H9 (cell line): ENCODE data around the gene GIMAP7. TPM values are rescaled to one million over a fixed set of nuclear protein-coding genes. Genes with fewer than 3 reads are reported as not detected.

Experiments
- DNase-seq: peaks from one replicate; pipeline ENCODE4 v3.0.0-alpha.2; 2017
- H2AFZ ChIP-seq: one replicate; pipeline ENCODE4 v1.6.1; 2013; ENCODE audit warnings: mild to moderate bottlenecking, low read length, control low read depth, moderate library complexity
- H2AK5ac ChIP-seq: 2 replicates; pipeline ENCODE4 v1.6.1; 2013; ENCODE audit warnings: low read length, control low read depth, mixed read lengths; ENCODE audit not compliant: insufficient read length
- H2BK120ac ChIP-seq: one replicate; pipeline ENCODE4 v1.6.1; 2013; ENCODE audit warnings: low read depth, mild to moderate bottlenecking, low read length, control low read depth, inconsistent platforms; ENCODE audit not compliant: poor library complexity, severe bottlenecking
- H2BK12ac ChIP-seq: 2 replicates; pipeline ENCODE4 v1.6.1; 2013; ENCODE audit warnings: low read length, control low read depth, mixed read lengths, low read depth; ENCODE audit not compliant: insufficient read length
- H2BK15ac ChIP-seq: 2 replicates; pipeline ENCODE4 v1.6.1; 2013; ENCODE audit warnings: low read depth, low read length, control low read depth
- H2BK20ac ChIP-seq: one replicate; pipeline ENCODE4 v1.6.1; 2013; ENCODE audit warnings: low read depth, mild to moderate bottlenecking, low read length, control low read depth, inconsistent platforms; ENCODE audit not compliant: poor library complexity, severe bottlenecking
- H2BK5ac ChIP-seq: 2 replicates; pipeline ENCODE4 v1.6.1; 2013; ENCODE audit warnings: low read length, control low read depth, mixed read lengths; ENCODE audit not compliant: insufficient read length
- H3K14ac ChIP-seq: 2 replicates; pipeline ENCODE4 v1.6.1; 2013; ENCODE audit warnings: low read length, control low read depth; ENCODE audit not compliant: insufficient read depth
- H3K18ac ChIP-seq: 2 replicates; pipeline ENCODE4 v1.6.1; 2013; ENCODE audit warnings: low read depth, mild to moderate bottlenecking, mixed read lengths, low read length, control low read depth; ENCODE audit not compliant: insufficient read length
- H3K23ac ChIP-seq: 2 replicates; pipeline ENCODE4 v1.6.1; 2013; ENCODE audit warnings: low read length, control low read depth, mixed read lengths, low read depth; ENCODE audit not compliant: insufficient read length
- H3K23me2 ChIP-seq: 2 replicates; pipeline ENCODE4 v1.6.1; 2013; ENCODE audit warnings: low read depth, mild to moderate bottlenecking, mixed read lengths, low read length, control low read depth; ENCODE audit not compliant: insufficient read length, poor library complexity, severe bottlenecking
- H3K27ac ChIP-seq: 2 replicates; pipeline ENCODE4 v1.5.1; 2013; ENCODE audit warnings: low read length, control low read depth, mixed read lengths, low read depth; ENCODE audit not compliant: insufficient read length
- H3K27me3 ChIP-seq: 2 replicates; pipeline ENCODE4 v1.6.1; 2013; ENCODE audit warnings: low read length, control low read depth, inconsistent platforms; ENCODE audit not compliant: insufficient read depth
- H3K4ac ChIP-seq: 2 replicates; pipeline ENCODE4 v1.6.1; 2013; ENCODE audit warnings: low read depth, mild to moderate bottlenecking, control low read depth, inconsistent platforms, low read length, moderate library complexity
- H3K4me1 ChIP-seq: 2 replicates; pipeline ENCODE4 v1.6.1; 2013; ENCODE audit warnings: low read length, control low read depth, inconsistent platforms; ENCODE audit not compliant: insufficient read depth
- H3K4me2 ChIP-seq: 2 replicates; pipeline ENCODE4 v1.6.1; 2013; ENCODE audit warnings: low read length, control low read depth, mixed read lengths; ENCODE audit not compliant: insufficient read length, insufficient read depth
- H3K56ac ChIP-seq: 2 replicates; pipeline ENCODE4 v1.6.1; 2013; ENCODE audit warnings: low read depth, mild to moderate bottlenecking, mixed read lengths, low read length, control low read depth; ENCODE audit not compliant: insufficient read length
- H3K79me1 ChIP-seq: 2 replicates; pipeline ENCODE4 v1.6.1; 2013; ENCODE audit warnings: low read depth, mild to moderate bottlenecking, moderate library complexity, low read length, control low read depth, inconsistent platforms; ENCODE audit not compliant: insufficient read depth, poor library complexity, severe bottlenecking
- H3K79me2 ChIP-seq: 2 replicates; pipeline ENCODE4 v1.6.1; 2013; ENCODE audit warnings: low read length, control low read depth, inconsistent platforms; ENCODE audit not compliant: insufficient read depth
- H3K9ac ChIP-seq: 2 replicates; pipeline ENCODE4 v1.6.1; 2013; ENCODE audit warnings: low read length, control low read depth, mixed read lengths; ENCODE audit not compliant: insufficient read length; ENCODE audit errors: extremely low read depth
- H3K9me3 ChIP-seq: one replicate; pipeline ENCODE4 v1.6.1; 2013; ENCODE audit warnings: low read depth, low read length, inconsistent platforms; ENCODE audit not compliant: control insufficient read depth
- H3T11ph ChIP-seq: one replicate; pipeline ENCODE4 v1.6.1; 2013; ENCODE audit warnings: mild to moderate bottlenecking, low read length, control low read depth, inconsistent platforms
- H4K20me1 ChIP-seq: one replicate; pipeline ENCODE4 v1.6.1; 2013; ENCODE audit not compliant: control insufficient read depth, insufficient read length, insufficient read depth
- H4K5ac ChIP-seq: 2 replicates; pipeline ENCODE4 v1.6.1; 2013; ENCODE audit warnings: low read depth, mild to moderate bottlenecking, mixed read lengths, low read length, control low read depth; ENCODE audit not compliant: insufficient read length
- H4K8ac ChIP-seq: replicated peaks from 2 replicates; pipeline ENCODE4 v1.6.1; 2013; ENCODE audit warnings: low read length, control low read depth, mixed read lengths, low read depth; ENCODE audit not compliant: insufficient read length
- H4K91ac ChIP-seq: 2 replicates; pipeline ENCODE4 v1.6.1; 2013; ENCODE audit warnings: low read depth, mild to moderate bottlenecking, moderate library complexity, mixed read lengths, low read length, control low read depth; ENCODE audit not compliant: insufficient read length
- H3K27ac Mint-ChIP-seq, 3 experiments: 2 replicates in 2 of 3; 3 replicates in 1 of 3; pipeline ENCODE4 v1.8.0; 2020 to 2021; ENCODE audit warnings: mixed read lengths in 3 of 3, mild to moderate bottlenecking in 1 of 3, moderate library complexity in 1 of 3
- H3K27me3 Mint-ChIP-seq: 2 replicates; pipeline ENCODE4 v1.8.0; 2021; ENCODE audit warnings: low read depth, mild to moderate bottlenecking, moderate library complexity, mixed read lengths
- H3K36me3 Mint-ChIP-seq, 3 experiments: 2 replicates in 2 of 3; 3 replicates in 1 of 3; pipeline ENCODE4 v1.8.0; 2020 to 2021; ENCODE audit warnings: low read depth in 3 of 3, mixed read lengths in 3 of 3; ENCODE audit not compliant: insufficient read depth in 1 of 3
- H3K4me1 Mint-ChIP-seq, 2 experiments: 2 replicates each; pipeline ENCODE4 v1.8.0; 2020; ENCODE audit warnings: mixed read lengths in 2 of 2
- H3K4me3 Mint-ChIP-seq, 2 experiments: 2 replicates in 1 of 2; 3 replicates in 1 of 2; pipeline ENCODE4 v1.8.0; 2020 to 2021; ENCODE audit warnings: mild to moderate bottlenecking in 2 of 2, mixed read lengths in 2 of 2, moderate library complexity in 1 of 2
- H3K9me3 Mint-ChIP-seq, 2 experiments: 2 replicates in 1 of 2; 3 replicates in 1 of 2; pipeline ENCODE4 v1.8.0; 2020; ENCODE audit warnings: mild to moderate bottlenecking in 2 of 2, mixed read lengths in 2 of 2, moderate library complexity in 1 of 2
- WGBS: extraction: QIAGEN DNeasy Blood & Tissue Kit; methylation state at CpG from one replicate; pipeline ENCODE4 v1.1.7; 2013; ENCODE audit warnings: missing lambda C conversion rate, low lambda C conversion rate, mixed read lengths; ENCODE audit not compliant: insufficient read length; ENCODE audit errors: extremely low coverage; 5-methylcytosine and 5-hydroxymethylcytosine counted together
- total RNA-seq: library from RNA; stranded (reverse); gene quantifications from 2 replicates; pipeline ENCODE4 v1.2.1, GENCODE V29; 2021
- TF ChIP-seq, protein P1 (sequence below): fragments of 200-600 bp; sonication (generic); conservative IDR thresholded peaks from 3 replicates; pipeline ENCODE4 v1.8.0; 2021; ENCODE audit warnings: antibody characterized with exemption, mild to moderate bottlenecking

Gene GIMAP7
- total RNA-seq, 1 experiment from 2014 or later: not detected

GRCh38 chr7:150479023-150479716 is 35.5 kb upstream of the GIMAP7 start:
- Histone ChIP-seq H3K14ac (no peak overlapping the region), H3K27ac (no peak overlapping the region), H2BK120ac (no peak overlapping the region), H3K4me2 (no peak overlapping the region), H4K91ac (no peak overlapping the region), H3K27me3 (no peaks in the 10 kb centered on the region; the same call in 1 of the 2 replicates), H3K4ac (no peak overlapping the region), H3K79me1 (no peaks in the 10 kb centered on the region), H3K9ac (no peak overlapping the region), H2BK5ac (no peak overlapping the region), H4K5ac (no peak overlapping the region), H3K4me1 (no peaks in the 10 kb centered on the region), H3K9me3 (no peaks in the 10 kb centered on the region), H3K18ac (no peak overlapping the region), H3T11ph (no peak overlapping the region), H2BK20ac (no peak overlapping the region), H4K8ac (no peak overlapping the region), H2AFZ (no peak overlapping the region), H4K20me1 (no peaks in the 10 kb centered on the region), H3K79me2 (no peaks in the 10 kb centered on the region), H2BK12ac (no peak overlapping the region), H2AK5ac (no peak overlapping the region), H3K23ac (no peak overlapping the region), H3K23me2 (no peaks in the 10 kb centered on the region), H2BK15ac (no peak overlapping the region), H3K56ac (no peak overlapping the region)
- WGBS: no CpG with 5 or more reads among the region's 3 CpGs
- H3K27me3 Mint-ChIP-seq: peaks cover 76% of the 10 kb centered on the region
- TF ChIP-seq, protein P1, sequence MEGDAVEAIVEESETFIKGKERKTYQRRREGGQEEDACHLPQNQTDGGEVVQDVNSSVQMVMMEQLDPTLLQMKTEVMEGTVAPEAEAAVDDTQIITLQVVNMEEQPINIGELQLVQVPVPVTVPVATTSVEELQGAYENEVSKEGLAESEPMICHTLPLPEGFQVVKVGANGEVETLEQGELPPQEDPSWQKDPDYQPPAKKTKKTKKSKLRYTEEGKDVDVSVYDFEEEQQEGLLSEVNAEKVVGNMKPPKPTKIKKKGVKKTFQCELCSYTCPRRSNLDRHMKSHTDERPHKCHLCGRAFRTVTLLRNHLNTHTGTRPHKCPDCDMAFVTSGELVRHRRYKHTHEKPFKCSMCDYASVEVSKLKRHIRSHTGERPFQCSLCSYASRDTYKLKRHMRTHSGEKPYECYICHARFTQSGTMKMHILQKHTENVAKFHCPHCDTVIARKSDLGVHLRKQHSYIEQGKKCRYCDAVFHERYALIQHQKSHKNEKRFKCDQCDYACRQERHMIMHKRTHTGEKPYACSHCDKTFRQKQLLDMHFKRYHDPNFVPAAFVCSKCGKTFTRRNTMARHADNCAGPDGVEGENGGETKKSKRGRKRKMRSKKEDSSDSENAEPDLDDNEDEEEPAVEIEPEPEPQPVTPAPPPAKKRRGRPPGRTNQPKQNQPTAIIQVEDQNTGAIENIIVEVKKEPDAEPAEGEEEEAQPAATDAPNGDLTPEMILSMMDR: no peak
- H3K36me3 Mint-ChIP-seq: no peaks in the 10 kb centered on the region
- no peak overlapping the region for H3K27ac Mint-ChIP-seq
- DNase-seq: no peak
- peaks cover 0 to 2% of the 10 kb centered on the region in 2 experiments; a peak in 2 of 5 replicates for H3K9me3 Mint-ChIP-seq
- H3K4me1 Mint-ChIP-seq: peaks cover 6 to 16% of the 10 kb centered on the region in 2 experiments
- no peak overlapping the region for H3K4me3 Mint-ChIP-seq
